ENCODE measurements around the gene TMA7.

TMA7 gene

DNA sequence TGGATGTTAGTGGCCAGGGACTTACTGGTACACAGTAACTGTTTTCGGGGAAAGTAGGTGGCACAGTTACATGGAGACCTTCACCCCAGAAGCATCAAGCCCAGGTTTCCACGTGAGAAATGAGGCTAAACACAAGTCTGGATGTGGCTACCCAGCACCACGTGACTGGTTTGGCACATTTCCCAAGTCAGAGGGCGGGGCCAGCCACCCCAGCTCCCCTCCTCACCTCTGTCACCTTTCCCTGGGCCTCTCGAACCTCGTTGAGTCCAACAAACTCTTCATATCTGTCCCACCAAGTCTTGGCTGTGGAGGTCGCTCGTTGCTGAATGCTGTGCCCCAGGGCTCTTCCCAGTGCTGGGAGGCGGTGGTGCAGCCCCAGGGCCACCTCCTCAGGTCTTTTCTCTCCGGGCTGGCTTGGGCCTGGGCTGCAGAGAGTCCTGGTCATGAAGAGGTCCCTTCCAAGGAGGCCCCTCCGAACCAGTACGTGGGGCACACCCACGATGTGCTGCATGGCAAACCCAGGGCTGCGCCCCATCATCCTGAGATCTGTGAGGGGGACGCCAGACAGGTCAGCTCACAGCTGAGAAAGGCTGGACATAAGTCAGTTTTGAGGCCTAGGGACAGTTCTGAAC lies 5.3 kb upstream of the TMA7 start:
- Mint-ChIP-seq H3K4me1 (ENCODE audit: low read depth) (peaks cover 16% of the 10 kb centered on the region), H3K4me3 (no peak overlapping the region), H3K27me3 (ENCODE audit: low read depth) (no peaks in the 10 kb centered on the region), H3K36me3 (ENCODE audit: low read depth) (peaks cover 5% of the 10 kb centered on the region), H3K27ac (no peak overlapping the region), H3K9me3 (no peaks in the 10 kb centered on the region)

GRCh38 chr3:48435223-48435595 lies 4.8 kb upstream of the TMA7 start:
- no peak overlapping the region for H3K4me3 Mint-ChIP-seq
- peaks cover 10% of the 10 kb centered on the region for H3K36me3 Mint-ChIP-seq (ENCODE audit: low read depth)
- peaks cover 20% of the 10 kb centered on the region for H3K4me1 Mint-ChIP-seq (ENCODE audit: low read depth)
- H3K27me3 Mint-ChIP-seq (ENCODE audit: low read depth): no peaks in the 10 kb centered on the region
- no peaks in the 10 kb centered on the region for H3K9me3 Mint-ChIP-seq
- H3K27ac Mint-ChIP-seq: no peak overlapping the region

GRCh38 chr3:48435774-48436476 lies 4.1 kb upstream of the TMA7 start:
- H3K4me3 Mint-ChIP-seq: no peak overlapping the region
- peaks cover 19% of the 10 kb centered on the region for H3K4me1 Mint-ChIP-seq (ENCODE audit: low read depth)
- H3K27me3 Mint-ChIP-seq (ENCODE audit: low read depth): no peaks in the 10 kb centered on the region
- H3K27ac Mint-ChIP-seq: no peak overlapping the region
- H3K9me3 Mint-ChIP-seq: no peaks in the 10 kb centered on the region
- H3K36me3 Mint-ChIP-seq (ENCODE audit: low read depth): peaks cover 12% of the 10 kb centered on the region

DNA sequence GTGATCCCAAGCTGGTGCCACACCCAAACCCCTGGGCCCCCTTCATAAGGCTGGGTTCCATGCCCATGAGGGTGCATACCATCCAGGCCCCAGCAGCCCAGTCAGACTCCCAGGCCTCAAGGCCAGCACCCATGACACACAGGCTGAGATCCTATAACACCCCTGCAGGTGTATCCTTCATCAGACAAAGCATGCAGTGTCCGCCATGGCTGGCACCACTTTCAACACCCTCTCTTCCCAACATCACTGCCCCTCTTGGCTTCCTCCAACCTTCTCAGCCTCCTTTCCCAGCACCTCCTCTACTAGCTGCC lies 3.6 kb upstream of the TMA7 start:
- peaks cover 15% of the 10 kb centered on the region for H3K36me3 Mint-ChIP-seq (ENCODE audit: low read depth)
- H3K27me3 Mint-ChIP-seq (ENCODE audit: low read depth): no peaks in the 10 kb centered on the region
- H3K27ac Mint-ChIP-seq: no peak overlapping the region
- peaks cover 19% of the 10 kb centered on the region for H3K4me1 Mint-ChIP-seq (ENCODE audit: low read depth)
- no peaks in the 10 kb centered on the region for H3K9me3 Mint-ChIP-seq
- H3K4me3 Mint-ChIP-seq: no peak overlapping the region

GRCh38 chr3:48436855-48437254 lies 3.2 kb upstream of the TMA7 start:
- H3K9me3 Mint-ChIP-seq: no peaks in the 10 kb centered on the region

GRCh38 chr3:48437812-48438211 lies 2.2 kb upstream of the TMA7 start:
- H3K4me1 Mint-ChIP-seq (ENCODE audit: low read depth): peaks cover 25% of the 10 kb centered on the region
- no peaks in the 10 kb centered on the region for H3K27me3 Mint-ChIP-seq (ENCODE audit: low read depth)
- no peaks in the 10 kb centered on the region for H3K9me3 Mint-ChIP-seq
- H3K27ac Mint-ChIP-seq: no peak overlapping the region
- H3K4me3 Mint-ChIP-seq: no peak overlapping the region
- H3K36me3 Mint-ChIP-seq (ENCODE audit: low read depth): peaks cover 21% of the 10 kb centered on the region

More at GRCh38 chr3:48436855-48437254, 3.2 kb upstream of the TMA7 start:
- H3K4me3 Mint-ChIP-seq: no peak overlapping the region
- H3K4me1 Mint-ChIP-seq (ENCODE audit: low read depth): peaks cover 21% of the 10 kb centered on the region
- no peak overlapping the region for H3K27ac Mint-ChIP-seq
- H3K27me3 Mint-ChIP-seq (ENCODE audit: low read depth): no peaks in the 10 kb centered on the region
- peaks cover 15% of the 10 kb centered on the region for H3K36me3 Mint-ChIP-seq (ENCODE audit: low read depth)

DNA sequence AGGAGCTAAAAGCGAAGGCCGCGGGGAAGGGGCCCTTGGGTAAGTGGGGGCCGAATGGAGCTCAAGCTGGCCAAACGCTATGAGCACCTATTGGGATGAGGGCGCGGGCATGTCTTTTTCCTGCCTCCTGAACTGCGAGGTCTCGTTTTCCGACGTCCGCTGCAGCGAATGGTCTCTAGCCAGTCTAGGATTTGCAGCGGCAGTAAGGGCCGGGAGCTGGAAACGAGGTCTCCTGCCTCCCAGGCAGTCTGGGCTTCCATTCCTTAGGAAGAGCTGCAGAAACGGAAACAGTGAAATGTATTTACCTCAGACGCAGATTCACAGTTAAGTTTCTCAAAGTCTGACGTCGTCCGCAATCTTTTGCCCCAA lies 517 bp downstream of the TMA7 start:
- H3K4me1 Mint-ChIP-seq (ENCODE audit: low read depth): peaks cover 22% of the 10 kb centered on the region
- H3K9me3 Mint-ChIP-seq: no peaks in the 10 kb centered on the region
- peaks cover 28% of the 10 kb centered on the region for H3K36me3 Mint-ChIP-seq (ENCODE audit: low read depth)
- peak overlapping the region; percentile 94 for H3K27ac Mint-ChIP-seq
- peak overlapping the region; percentile 100 for H3K4me3 Mint-ChIP-seq
- no peaks in the 10 kb centered on the region for H3K27me3 Mint-ChIP-seq (ENCODE audit: low read depth)

GRCh38 chr3:48441940-48442339 lies 1.9 kb downstream of the TMA7 start:
- no peaks in the 10 kb centered on the region for H3K27me3 Mint-ChIP-seq (ENCODE audit: low read depth)
- H3K27ac Mint-ChIP-seq: peak overlapping the region; percentile 54
- H3K4me3 Mint-ChIP-seq: peak overlapping the region; percentile 100
- H3K36me3 Mint-ChIP-seq (ENCODE audit: low read depth): peaks cover 28% of the 10 kb centered on the region
- peaks cover 31% of the 10 kb centered on the region for H3K4me1 Mint-ChIP-seq (ENCODE audit: low read depth)
- H3K9me3 Mint-ChIP-seq: no peaks in the 10 kb centered on the region

GRCh38 chr3:48445277-48445882 lies 5.3 kb downstream of the TMA7 start:
- Mint-ChIP-seq H3K9me3 (no peaks in the 10 kb centered on the region), H3K4me1 (ENCODE audit: low read depth) (peaks cover 40% of the 10 kb centered on the region), H3K27ac (peak overlapping the region; percentile 90), H3K27me3 (ENCODE audit: low read depth) (no peaks in the 10 kb centered on the region), H3K4me3 (peak overlapping the region; percentile 89), H3K36me3 (ENCODE audit: low read depth) (peaks cover 34% of the 10 kb centered on the region)

DNA sequence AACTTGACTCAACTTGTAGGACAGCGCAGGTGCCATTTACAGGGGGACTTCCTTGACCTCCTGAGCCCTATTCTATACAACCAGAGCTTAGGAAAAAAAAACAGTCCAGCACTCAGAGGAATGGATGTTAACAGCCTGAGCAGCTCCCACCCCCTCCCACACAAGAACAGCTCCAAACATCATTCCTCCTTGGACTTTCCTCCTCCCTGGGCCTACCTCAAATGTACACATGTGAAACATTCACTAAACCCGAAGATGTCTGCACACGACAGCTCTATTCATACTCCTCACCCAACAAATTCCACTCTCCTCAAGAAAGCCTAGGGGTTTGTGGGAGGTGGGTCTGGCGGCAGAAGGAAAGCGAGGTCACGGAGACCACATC lies 6.0 kb downstream of the TMA7 start:
- Mint-ChIP-seq H3K27ac (peak overlapping the region; percentile 90), H3K4me1 (ENCODE audit: low read depth) (peaks cover 40% of the 10 kb centered on the region), H3K27me3 (ENCODE audit: low read depth) (no peaks in the 10 kb centered on the region), H3K9me3 (no peaks in the 10 kb centered on the region), H3K36me3 (ENCODE audit: low read depth) (peaks cover 32% of the 10 kb centered on the region), H3K4me3 (peak overlapping the region; percentile 89)

GRCh38 chr3:48446425-48447193 lies 6.6 kb downstream of the TMA7 start, which contains the start of gene ATRIP:
Gene ATRIP, plus strand, starts transcription at chr3:48446737. Its CDS starts 109 bp downstream, at chr3:48446846.
- Mint-ChIP-seq H3K36me3 (ENCODE audit: low read depth) (peaks cover 30% of the 10 kb centered on the region), H3K4me1 (ENCODE audit: low read depth) (peaks cover 39% of the 10 kb centered on the region)

DNA sequence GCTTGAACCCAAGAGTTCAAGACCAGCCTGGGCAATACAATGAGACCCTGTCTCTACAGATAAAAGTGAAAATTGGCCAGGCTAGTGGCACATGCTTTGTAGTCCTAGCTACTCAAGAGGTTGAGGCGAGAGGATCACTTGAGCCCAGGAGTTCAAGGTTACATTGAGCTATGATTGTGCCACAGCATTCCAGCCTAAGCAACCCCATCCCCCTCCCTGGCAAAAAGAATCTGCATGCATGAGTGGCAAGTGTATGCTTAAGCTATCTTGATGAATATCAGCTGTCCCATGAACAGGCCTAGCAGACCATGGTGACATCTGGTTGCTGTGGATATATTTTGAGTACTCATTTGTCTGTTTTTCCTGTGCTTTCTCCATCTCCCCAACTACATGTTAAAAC lies 11.2 kb downstream of the TMA7 start:
- no peak overlapping the region for H3K4me3 Mint-ChIP-seq
- no peak overlapping the region for H3K27ac Mint-ChIP-seq
- H3K36me3 Mint-ChIP-seq (ENCODE audit: low read depth): peaks cover 29% of the 10 kb centered on the region
- peaks cover 23% of the 10 kb centered on the region for H3K4me1 Mint-ChIP-seq (ENCODE audit: low read depth)
- H3K27me3 Mint-ChIP-seq (ENCODE audit: low read depth): no peaks in the 10 kb centered on the region
- no peaks in the 10 kb centered on the region for H3K9me3 Mint-ChIP-seq

More at GRCh38 chr3:48446425-48447193, 6.6 kb downstream of the TMA7 start, which contains the start of gene ATRIP:
- no peaks in the 10 kb centered on the region for H3K9me3 Mint-ChIP-seq
- H3K27ac Mint-ChIP-seq: peak within 1 kb of the TSS; percentile 90
- peak within 1 kb of the TSS; percentile 89 for H3K4me3 Mint-ChIP-seq
- no peaks in the 10 kb centered on the region for H3K27me3 Mint-ChIP-seq (ENCODE audit: low read depth)

GRCh38 chr3:48456456-48456855 lies 16.4 kb downstream of the TMA7 start:
- Mint-ChIP-seq H3K4me1 (ENCODE audit: low read depth) (peaks cover 6% of the 10 kb centered on the region), H3K4me3 (no peak overlapping the region), H3K36me3 (ENCODE audit: low read depth) (peaks cover 30% of the 10 kb centered on the region), H3K27me3 (ENCODE audit: low read depth) (no peaks in the 10 kb centered on the region), H3K27ac (no peak overlapping the region), H3K9me3 (no peaks in the 10 kb centered on the region)

GRCh38 chr3:48459331-48459730 lies 19.3 kb downstream of the TMA7 start:
- peaks cover 4% of the 10 kb centered on the region for H3K4me1 Mint-ChIP-seq (ENCODE audit: low read depth)
- no peaks in the 10 kb centered on the region for H3K27me3 Mint-ChIP-seq (ENCODE audit: low read depth)
- H3K27ac Mint-ChIP-seq: no peak overlapping the region
- H3K9me3 Mint-ChIP-seq: no peaks in the 10 kb centered on the region
- H3K36me3 Mint-ChIP-seq (ENCODE audit: low read depth): peaks cover 26% of the 10 kb centered on the region
- H3K4me3 Mint-ChIP-seq: no peak overlapping the region

Data from T-helper 1 cell treated with Interleukin-12 subunit alpha and Interleukin-12 subunit beta and Interleukin-4 antibody, amounts not matched to agents 30 μg/mL and 1 μg/mL, for 36 hours (primary cell).